T-helper 9 cell (primary cell): Measurements from ENCODE around the gene IGFBP7.
"Not testable (repeated sequence)": the region's sequence is repeated elsewhere in the genome, so short reads cannot be mapped to it uniquely, and the experiment has no call there.

Experiments used
- DNase-seq: peaks from one replicate; pipeline ENCODE4 v3.0.0-alpha.2; 2020

IGFBP7 gene

DNA sequence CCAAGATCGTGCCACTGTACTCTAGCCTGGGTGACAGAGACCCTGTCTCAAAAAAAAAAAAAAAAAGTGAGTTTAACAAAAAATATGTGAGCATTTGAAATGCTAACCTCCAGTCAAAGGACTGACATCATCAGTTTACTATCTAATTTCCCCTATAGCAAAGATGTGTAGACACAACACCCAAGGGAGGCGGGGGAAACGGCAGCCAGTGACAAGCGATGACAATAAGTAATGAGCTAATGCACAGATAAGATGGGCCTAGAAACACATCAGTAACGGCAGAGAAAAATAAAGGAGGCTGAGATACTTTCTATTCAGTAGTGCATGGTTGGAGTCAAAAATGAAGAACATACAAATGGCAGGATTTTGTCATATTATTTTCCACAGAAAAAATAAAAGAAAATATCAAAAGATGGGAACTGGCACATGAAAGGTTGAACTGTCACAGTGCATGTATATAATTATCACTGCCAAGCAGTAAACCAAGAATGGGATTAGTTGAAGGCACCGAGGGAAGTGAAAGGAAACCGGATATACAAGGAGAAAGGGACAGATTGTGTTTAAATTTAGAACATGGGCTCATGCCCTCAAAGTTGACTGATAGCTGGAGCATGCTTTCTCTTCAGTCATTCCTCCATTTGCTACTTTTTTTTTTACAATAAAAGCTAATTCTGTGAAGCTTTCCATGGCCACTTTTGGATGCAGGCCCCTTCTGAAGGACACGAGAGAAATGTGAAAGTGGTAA is 41.8 kb downstream of the IGFBP7 start:
- no peak for DNase-seq

DNA sequence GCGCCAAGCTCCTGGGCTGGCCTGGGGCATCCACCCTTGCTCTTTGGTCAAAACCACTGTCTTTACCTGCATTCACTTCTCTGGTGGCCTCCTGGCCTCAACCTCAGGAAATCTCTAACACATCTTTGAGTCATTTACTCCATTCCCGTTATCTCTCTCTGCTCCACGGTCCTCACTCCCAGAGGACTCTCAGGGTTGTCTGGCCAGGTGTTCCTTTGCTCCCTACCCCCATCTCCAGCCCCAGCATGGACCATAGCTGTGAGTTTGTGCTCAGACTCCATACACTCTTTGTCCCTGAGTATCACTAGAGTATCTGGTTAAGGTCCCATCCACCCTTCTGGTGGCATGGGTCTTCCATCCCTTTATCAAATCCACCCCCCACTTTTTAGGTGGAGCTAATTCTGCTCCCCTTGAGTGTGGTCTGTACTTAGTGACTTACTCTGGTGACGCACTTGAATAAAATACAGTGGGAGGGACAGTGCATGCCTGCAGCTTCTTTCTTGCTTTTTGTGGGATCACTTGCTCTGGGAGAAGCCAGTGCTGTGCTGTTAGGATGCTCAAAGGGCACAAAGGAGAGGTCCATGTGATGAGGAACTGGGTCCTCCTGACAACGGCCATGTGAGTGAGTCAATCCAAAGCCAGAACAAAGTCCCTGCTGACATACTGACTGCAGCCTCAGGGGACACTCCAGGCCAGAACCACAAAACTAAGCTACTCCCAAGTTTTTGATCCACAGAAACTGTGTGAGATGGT is 44.3 kb downstream of the IGFBP7 start:
- DNase-seq = no peak

DNA sequence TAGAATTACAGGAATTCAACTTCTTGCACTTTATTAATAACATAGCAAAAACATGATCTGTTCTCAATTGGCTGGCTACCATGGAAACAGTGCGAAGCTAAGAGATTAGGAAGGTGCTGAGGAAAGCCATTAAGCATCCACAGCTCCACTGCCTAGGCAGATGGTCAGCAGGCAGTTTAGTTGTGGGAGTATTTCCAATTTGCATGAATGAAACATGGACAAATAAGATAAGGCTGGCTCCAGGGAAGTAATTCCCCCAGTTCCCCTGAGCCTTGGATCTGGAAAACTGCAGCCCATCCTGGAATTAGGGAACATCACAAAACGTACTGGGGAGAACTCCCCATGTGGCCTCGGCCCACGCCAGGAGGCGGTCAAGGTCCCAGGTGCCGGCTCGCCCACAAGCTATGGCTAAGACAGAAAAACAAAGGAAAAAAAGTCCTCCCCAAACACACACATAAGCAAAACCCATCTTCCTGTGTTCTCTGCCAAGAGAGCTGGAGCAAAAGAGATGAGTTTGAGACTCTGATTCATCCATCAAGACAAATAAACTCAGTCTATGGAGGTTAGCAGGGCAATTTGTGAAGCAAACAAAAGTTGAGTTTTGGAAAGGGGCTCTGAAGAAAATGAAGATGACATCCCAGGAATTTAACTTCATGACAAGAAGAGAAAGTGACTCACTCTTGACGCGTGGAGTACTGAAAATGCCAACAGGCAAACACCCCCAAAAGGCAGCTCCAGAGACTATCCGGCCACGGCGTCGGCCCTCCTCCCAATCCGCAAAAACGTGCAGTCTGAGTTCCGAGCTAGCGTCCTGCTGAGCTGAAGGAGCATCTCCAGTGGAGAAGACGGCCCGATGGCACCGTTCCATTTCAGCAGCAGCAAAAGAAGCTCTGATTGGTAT is 45.1 kb downstream of the IGFBP7 start:
- no peak for DNase-seq

DNA sequence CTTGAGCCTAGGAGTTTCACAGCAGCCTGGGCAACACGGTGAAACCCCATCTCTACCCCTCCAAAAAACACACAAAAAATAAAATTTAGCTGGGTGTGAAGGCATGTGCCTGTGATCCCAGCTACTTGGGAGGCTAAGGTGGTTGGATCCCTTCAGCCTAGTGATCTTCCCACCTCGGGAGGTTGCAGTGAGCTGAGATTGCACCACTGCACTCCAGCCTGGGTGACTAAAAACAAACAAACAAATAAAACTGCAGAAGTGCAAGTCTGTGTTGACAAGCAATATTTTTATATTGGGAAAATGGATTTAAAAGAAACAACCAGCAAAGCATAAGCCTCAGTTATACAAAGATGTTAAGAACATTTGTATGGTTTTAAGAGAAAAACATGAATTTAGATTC is 46.1 kb downstream of the IGFBP7 start:
- DNase-seq = no peak

DNA sequence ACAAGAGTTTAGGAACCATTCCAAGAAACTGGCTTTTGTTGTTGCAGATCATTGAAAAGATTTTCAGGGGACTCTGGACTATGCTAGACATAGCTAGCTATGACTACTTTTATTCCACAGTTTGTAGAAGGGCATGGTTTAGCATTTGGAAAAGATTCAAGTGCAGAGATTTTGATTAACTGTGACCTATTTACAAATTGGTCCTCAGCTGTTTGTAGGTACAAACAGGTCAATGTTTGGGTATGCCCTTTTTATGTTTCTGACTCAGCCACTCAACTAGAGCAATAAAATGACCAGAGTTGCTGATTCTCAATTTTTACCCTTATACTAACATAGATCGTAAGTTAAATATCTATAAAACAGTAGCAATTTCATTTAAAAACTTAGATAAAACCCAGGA is 46.7 kb downstream of the IGFBP7 start:
- no peak for DNase-seq

GRCh38 chr4:57061395-57061794 is 48.8 kb downstream of the IGFBP7 start:
- DNase-seq = no peak

DNA sequence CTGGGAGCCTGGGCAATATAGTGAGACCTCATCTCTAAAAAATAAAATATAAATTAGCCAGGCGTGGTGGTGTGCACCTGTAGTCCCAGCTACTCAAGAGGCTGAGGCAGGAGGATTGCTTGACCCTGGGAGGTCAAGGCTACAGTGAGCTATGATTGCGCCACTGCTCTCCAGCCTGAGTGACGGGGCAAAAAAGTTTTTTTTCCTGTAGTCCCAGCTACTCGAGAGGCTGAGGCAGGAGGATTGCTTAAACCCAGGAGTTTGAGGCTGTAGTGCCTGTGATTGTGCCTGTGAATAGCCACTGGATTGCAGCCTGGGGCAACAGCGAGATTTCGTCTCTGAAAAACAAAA is 49.5 kb downstream of the IGFBP7 start:
- not testable (repeated sequence) for DNase-seq

DNA sequence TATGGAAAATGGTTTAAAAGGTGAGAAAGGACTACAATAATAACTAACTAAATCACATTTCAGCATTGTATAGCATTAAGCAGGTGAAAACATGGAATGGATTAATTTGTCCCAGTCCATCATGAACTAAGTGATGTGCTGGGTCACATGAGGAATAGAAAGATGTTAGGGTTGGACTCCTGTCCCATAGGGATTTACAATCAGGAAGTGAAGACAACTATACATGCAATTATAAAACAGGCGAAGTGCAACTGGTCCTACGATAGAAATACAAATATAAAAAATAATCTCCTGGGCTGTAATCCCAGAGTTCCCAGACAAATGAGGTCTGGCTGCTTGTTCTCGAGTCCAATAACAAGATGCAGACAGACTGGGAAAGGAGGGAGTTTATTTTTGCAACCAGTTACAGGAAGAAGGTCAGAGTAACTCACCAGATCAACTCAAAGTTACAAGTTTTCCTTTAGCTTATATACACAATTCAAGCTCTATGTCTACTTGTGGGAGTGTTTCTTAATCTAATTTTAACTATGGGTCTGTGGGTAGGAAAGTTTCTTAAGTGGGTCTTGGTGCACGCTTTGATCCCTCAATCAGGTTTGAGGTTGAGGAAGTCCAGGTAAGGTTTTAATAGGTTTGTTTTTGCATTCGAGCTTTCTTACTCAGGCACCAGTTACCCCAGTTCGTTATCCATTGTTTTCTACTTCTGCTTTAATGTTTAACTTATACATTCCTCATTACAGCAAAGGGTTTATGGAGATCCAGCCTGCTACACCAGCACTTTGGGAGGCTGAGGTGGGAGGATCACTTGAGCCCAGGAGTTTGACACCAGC is 50.1 kb downstream of the IGFBP7 start:
- DNase-seq = no peak

DNA sequence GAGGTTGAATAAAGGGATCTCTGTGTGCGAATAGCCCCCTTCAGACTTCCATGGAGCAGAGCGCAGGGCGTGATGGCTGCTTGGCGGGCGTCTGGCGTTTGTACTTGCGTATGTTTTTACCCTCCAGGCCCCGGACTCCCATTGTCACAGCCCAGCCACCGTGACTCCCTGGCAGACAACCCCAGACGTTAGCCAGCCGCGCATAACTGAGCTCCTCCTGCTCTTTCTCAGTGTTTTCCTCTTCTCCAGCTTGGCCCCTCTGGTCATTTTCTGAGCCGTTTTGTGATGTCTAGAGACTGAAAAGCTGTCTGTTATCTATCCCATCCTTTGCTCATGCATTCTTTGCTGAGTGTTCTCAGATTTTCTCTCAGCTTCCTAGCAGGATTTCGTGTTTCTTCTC is 54.3 kb downstream of the IGFBP7 start:
- DNase-seq = no peak

- no peak for DNase-seq
Observed at GRCh38 chr4:57053508-57053907, 56.7 kb downstream of the IGFBP7 start.

GRCh38 chr4:57051524-57051923 is 58.7 kb downstream of the IGFBP7 start:
- DNase-seq = no peak

DNA sequence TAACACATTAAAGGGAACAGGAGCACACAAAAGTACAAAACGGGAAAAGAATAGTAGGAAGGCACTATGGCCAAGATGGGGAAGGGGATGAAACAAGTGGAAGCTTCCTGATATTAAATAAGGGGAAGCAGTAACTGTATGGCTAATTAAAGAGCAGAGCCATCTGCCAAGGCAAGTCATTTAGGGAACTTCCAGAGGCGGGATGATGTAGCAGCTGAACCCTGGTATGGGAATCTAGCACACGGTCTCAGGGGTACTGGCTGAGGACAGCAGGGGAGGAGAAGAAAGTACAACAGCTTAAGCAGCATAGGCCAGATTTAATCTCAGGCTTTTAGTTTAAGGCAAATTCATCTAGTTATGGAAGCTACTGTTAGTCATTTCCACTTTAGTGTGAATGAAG is 59.1 kb downstream of the IGFBP7 start:
- DNase-seq = no peak

GRCh38 chr4:57048590-57049304 is 61.4 kb downstream of the IGFBP7 start:
- DNase-seq = no peak

DNA sequence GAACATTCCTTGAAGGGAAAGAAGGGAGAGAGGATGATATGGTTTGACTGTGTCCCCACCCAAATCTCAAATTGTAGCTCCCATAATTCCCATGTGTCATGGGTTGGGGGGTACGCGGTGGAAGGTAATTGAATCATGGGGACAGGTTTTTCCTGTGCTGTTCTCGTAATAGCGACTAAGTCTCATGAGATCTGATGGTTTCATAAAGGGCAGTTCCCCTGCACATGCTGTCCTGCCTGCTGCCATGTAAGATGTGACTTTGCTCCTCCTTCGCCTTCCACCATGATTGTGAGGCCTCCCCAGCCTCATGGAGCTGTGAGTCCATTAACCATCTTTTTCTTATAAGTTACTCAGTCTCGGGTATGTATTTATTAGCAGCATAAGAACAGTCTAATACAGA is 63.1 kb downstream of the IGFBP7 start:
- DNase-seq = not testable (repeated sequence)

DNA sequence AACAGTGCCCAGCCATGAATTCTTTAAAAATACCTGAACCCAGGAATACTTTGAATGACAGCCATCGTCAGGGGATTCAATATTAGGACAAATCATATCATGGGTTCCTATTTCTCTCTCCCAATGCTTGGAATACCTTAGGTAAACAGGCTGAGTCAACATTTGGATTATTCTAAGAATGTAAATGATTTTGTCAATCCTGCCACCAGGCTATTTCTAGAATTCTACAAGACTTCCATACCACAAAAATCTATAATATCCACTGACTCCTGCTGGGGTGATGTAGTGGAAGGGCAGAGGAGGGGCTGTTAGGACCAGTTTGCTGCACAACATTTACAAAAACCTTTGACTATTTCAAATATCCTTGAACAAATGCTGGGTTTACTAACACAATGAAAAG is 65.2 kb downstream of the IGFBP7 start:
- DNase-seq = no peak

GRCh38 chr4:57044279-57044678 is 65.9 kb downstream of the IGFBP7 start:
- no peak for DNase-seq

DNA sequence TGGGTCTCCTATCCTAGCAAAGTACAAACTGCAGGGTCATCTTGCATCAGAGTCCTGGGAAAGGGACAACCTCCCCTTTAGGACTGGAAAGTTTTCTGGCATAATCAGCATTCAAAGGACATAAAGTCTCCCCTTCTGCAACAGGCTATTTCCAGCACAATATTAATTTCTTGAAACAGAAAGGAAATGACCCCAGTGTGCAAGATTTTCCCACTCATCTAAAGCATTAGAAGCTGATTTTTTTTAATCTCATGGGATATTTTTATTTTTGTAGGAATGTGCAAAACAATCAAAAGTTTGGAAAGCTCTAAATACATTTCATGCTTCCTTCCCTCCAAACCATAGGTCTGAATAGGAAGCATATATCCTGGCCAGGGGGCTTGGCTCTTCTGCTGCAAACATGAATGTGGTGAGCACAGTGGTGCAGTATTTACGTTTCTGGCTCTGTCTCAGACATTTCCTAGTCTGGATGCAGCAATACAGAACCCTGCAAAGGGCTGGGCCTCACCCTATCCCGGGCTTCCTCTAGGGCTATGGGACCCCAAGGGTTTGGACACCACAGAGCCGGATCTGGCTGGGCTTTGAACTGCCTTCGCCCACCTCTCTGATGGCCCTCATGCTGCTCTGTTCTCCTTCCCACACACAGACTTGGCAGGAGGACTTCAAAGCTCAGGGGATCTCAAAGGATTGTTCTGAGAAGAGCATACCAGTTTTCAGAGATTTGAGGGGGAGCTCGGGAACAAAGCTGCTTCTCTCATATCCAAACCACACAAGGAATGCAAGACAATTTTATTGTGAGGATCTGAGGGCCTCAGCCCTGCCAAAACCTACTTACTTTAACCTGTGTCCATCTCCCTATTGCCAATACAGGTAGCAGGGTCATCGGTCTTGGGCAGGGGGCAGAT is 66.6 kb downstream of the IGFBP7 start:
- no peak for DNase-seq

DNA sequence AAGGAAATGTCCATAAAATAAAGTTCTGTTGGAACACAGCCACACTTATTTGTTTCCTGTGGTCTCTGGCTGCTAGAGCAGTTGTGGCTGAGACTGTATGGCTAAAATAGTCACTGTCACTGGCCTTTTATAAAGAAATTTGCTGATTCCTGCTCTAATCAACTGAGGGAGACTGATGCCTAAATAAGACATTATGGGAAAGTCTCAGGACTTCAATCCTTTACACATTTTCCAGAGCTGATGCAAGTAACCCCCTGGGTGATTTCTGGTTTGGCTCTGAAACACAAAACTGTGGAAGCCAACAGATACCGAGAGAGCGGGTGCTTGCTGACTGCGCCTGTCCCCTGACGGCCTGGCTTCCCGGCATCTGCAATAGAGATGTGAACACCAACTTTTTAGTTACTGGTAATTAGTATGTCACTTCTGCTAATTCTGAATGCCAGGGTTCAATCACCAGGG is 67.4 kb downstream of the IGFBP7 start:
- DNase-seq = no peak

GRCh38 chr4:57041020-57041419 is 69.2 kb downstream of the IGFBP7 start:
- no peak for DNase-seq

- no peak for DNase-seq
Observed at GRCh38 chr4:57040510-57040909, 69.7 kb downstream of the IGFBP7 start.

- no peak for DNase-seq
Observed at GRCh38 chr4:57039345-57039744, 70.8 kb downstream of the IGFBP7 start.
